Ishikawa (cell line): Measurements from ENCODE around the gene PDE4D.

Experiments
- CEBPB ChIP-seq: IDR thresholded peaks from 2 replicates; pipeline ENCODE4 v1.6.1; 2012
- CREB1 ChIP-seq: IDR thresholded peaks from 2 replicates; pipeline ENCODE4 v1.6.1; 2012; ENCODE audit warnings: low read depth
- EGR1 ChIP-seq: IDR thresholded peaks from 2 replicates; pipeline ENCODE4 v1.6.1; 2012
- EP300 ChIP-seq: IDR thresholded peaks from 2 replicates; pipeline ENCODE4 v1.6.1; 2012; ENCODE audit warnings: borderline replicate concordance
- FOXM1 ChIP-seq: IDR thresholded peaks from 2 replicates; pipeline ENCODE4 v1.6.1; 2012; ENCODE audit warnings: low read depth, borderline replicate concordance
- MAX ChIP-seq: IDR thresholded peaks from 2 replicates; pipeline ENCODE4 v1.6.1; 2012
- NFIC ChIP-seq: IDR thresholded peaks from 2 replicates; pipeline ENCODE4 v1.6.1; 2012
- RAD21 ChIP-seq: IDR thresholded peaks from 2 replicates; pipeline ENCODE4 v1.6.1; 2012; ENCODE audit warnings: low read depth
- REST ChIP-seq: IDR thresholded peaks from 2 replicates; pipeline ENCODE4 v1.6.1; 2012; ENCODE audit warnings: low read depth, mild to moderate bottlenecking
- TAF1 ChIP-seq: IDR thresholded peaks from 2 replicates; pipeline ENCODE4 v1.6.1; 2012; ENCODE audit warnings: low read depth, mild to moderate bottlenecking
- TCF12 ChIP-seq: IDR thresholded peaks from 2 replicates; pipeline ENCODE4 v1.6.1; 2012; ENCODE audit warnings: low read depth
- TEAD4 ChIP-seq: IDR thresholded peaks from 2 replicates; pipeline ENCODE4 v1.6.1; 2012
- USF1 ChIP-seq: IDR thresholded peaks from 2 replicates; pipeline ENCODE4 v1.6.1; 2012
- YY1 ChIP-seq: IDR thresholded peaks from 2 replicates; pipeline ENCODE4 v1.6.1; 2012; ENCODE audit warnings: low read depth
- ZBTB7A ChIP-seq: IDR thresholded peaks from 2 replicates; pipeline ENCODE4 v1.6.1; 2012; ENCODE audit warnings: low read depth

Gene PDE4D

GRCh38 chr5:59149271-59149670 is 744.3 kb downstream of the PDE4D start:
- no peak for TF ChIP-seq FOXM1
- no peak for TF ChIP-seq ZBTB7A
- TF ChIP-seq TAF1: no peak
- no peak for TF ChIP-seq YY1
- TF ChIP-seq REST: no peak
- no peak for TF ChIP-seq EGR1
- TF ChIP-seq TCF12: no peak
- TF ChIP-seq CEBPB: no peak
- TF ChIP-seq TEAD4: no peak
- TF ChIP-seq USF1: no peak
- TF ChIP-seq NFIC: no peak
- TF ChIP-seq EP300: no peak
- TF ChIP-seq MAX: no peak
- no peak for TF ChIP-seq CREB1
- TF ChIP-seq RAD21: no peak

- no peak for TF ChIP-seq TCF12
- TF ChIP-seq TEAD4: no peak
- TF ChIP-seq ZBTB7A: no peak
- no peak for TF ChIP-seq EP300
- no peak for TF ChIP-seq TAF1
- no peak for TF ChIP-seq CEBPB
These were observed 746.8 kb downstream of the PDE4D start for GRCh38 chr5:59146729-59147128.

GRCh38 chr5:59143926-59144333 is 749.6 kb downstream of the PDE4D start:
- TF ChIP-seq MAX: no peak
- no peak for TF ChIP-seq RAD21
- TF ChIP-seq ZBTB7A: no peak
- no peak for TF ChIP-seq EGR1
- TF ChIP-seq FOXM1: no peak
- TF ChIP-seq USF1: no peak
- no peak for TF ChIP-seq CREB1
- no peak for TF ChIP-seq TCF12
- TF ChIP-seq CEBPB: no peak
- TF ChIP-seq EP300: no peak
- no peak for TF ChIP-seq NFIC
- no peak for TF ChIP-seq TAF1

GRCh38 chr5:59142927-59143326 is 750.6 kb downstream of the PDE4D start:
- TF ChIP-seq FOXM1 (no peak), NFIC (no peak), REST (no peak), TAF1 (no peak), CREB1 (no peak)

GRCh38 chr5:59142138-59142537 is 751.4 kb downstream of the PDE4D start:
- TF ChIP-seq FOXM1 (no peak), CEBPB (no peak), MAX (no peak), CREB1 (no peak), NFIC (no peak), EGR1 (no peak), REST (no peak), ZBTB7A (no peak), TCF12 (no peak), YY1 (no peak), RAD21 (no peak), EP300 (no peak), USF1 (no peak), TEAD4 (no peak), TAF1 (no peak)
